HepG2 (cell line): ENCODE data around the gene GLUD1. TPM values are rescaled to one million over a fixed set of nuclear protein-coding genes. Genes with fewer than 3 reads are reported as not detected.
"Not testable (repeated sequence)": the region's sequence is repeated elsewhere in the genome, so short reads cannot be mapped to it uniquely, and the experiment has no call there.

Experiments
- ATAC-seq: fragments of 200-7000 bp; cut with Tn5 transposase; 3 replicates; pipeline ENCODE4 v1.9.1; 2020; ENCODE audit warnings: mild to moderate bottlenecking, moderate library complexity
- BruUV-seq: library from RNA; stranded (reverse); fragments of 400-500 nt; replicated peaks from 2 replicates; lab custom pipeline; 2021; lab: Mats Ljungman, UMichigan
- CTCF ChIA-PET: fragments of 300-600 bp; formaldehyde crosslinking; extraction: SDS; loops from one replicate; lab custom pipeline; 2021; ENCODE audit warnings: low total read pairs, inconsistent platforms, low intra/inter-chr PET ratio; lab: Yijun Ruan, JAX
- POLR2A ChIA-PET: fragments of 350-600 bp; sonication (Branson Sonifier 250); formaldehyde crosslinking; loops from one replicate; lab custom pipeline; 2020; ENCODE audit warnings: antibody characterized with exemption, inconsistent platforms; lab: Yijun Ruan, JAX
- DNase-seq: peaks from one replicate; pipeline ENCODE4 v3.0.0-alpha.2; 2015; ENCODE audit warnings: low spot score
- FAIRE-seq: peaks from 3 replicates; lab custom pipeline; 2011; peaks lifted over from hg19 to GRCh38; lab: Jason Lieb, UNC
- H2AFZ ChIP-seq: one replicate; pipeline ENCODE4 v1.6.1; 2011; ENCODE audit warnings: low read length, inconsistent platforms
- H3K27ac ChIP-seq: fragments of 300-600 bp; 3 replicates; pipeline ENCODE4 v1.8.0; 2011; ENCODE audit warnings: mixed run types, mild to moderate bottlenecking, mixed read lengths, low read length, inconsistent platforms; ENCODE audit not compliant: insufficient read depth; ENCODE audit errors: extremely low read length
- H3K27me3 ChIP-seq, 2 experiments: fragments of 200-600 bp in 1 of 2; 2 replicates in 1 of 2; 3 replicates in 1 of 2; pipeline versions ENCODE4 v1.6.0 to v1.8.0; 2011; ENCODE audit warnings: low read length in 2 of 2, mild to moderate bottlenecking in 2 of 2, moderate library complexity in 2 of 2, inconsistent platforms in 1 of 2; ENCODE audit not compliant: insufficient read depth in 2 of 2, control insufficient read depth in 1 of 2
- H3K36me3 ChIP-seq, 2 experiments: fragments of 200-600 bp in 1 of 2; replicated peaks in 1 of 2; 2 replicates in 1 of 2; 3 replicates in 1 of 2; pipeline versions ENCODE4 v1.5.1 to v1.8.0; 2011; ENCODE audit warnings: low read length in 2 of 2, inconsistent platforms in 1 of 2; ENCODE audit not compliant: insufficient read depth in 2 of 2, control insufficient read depth in 1 of 2
- H3K4me1 ChIP-seq: 2 replicates; pipeline ENCODE4 v1.5.1; 2012; ENCODE audit warnings: low read length, inconsistent platforms; ENCODE audit not compliant: insufficient read depth
- H3K4me2 ChIP-seq: 2 replicates; pipeline ENCODE4 v1.6.0; 2011; ENCODE audit warnings: low read depth, low read length, inconsistent platforms
- H3K4me3 ChIP-seq, 3 experiments: fragments of 200-600 bp in 1 of 3; sonication (generic), shearing (Covaris generic) in 1 of 3; replicated peaks in 1 of 3; 2 replicates each; pipeline ENCODE4 v1.5.1; 2011 to 2016; ENCODE audit warnings: low read length in 3 of 3, inconsistent platforms in 2 of 3, low read depth in 2 of 3, mild to moderate bottlenecking in 2 of 3, control low read depth in 1 of 3, mixed read lengths in 1 of 3; ENCODE audit not compliant: insufficient read depth in 1 of 3
- H3K79me2 ChIP-seq: one replicate; pipeline ENCODE4 v1.6.1; 2011; ENCODE audit warnings: low read length, inconsistent platforms; ENCODE audit not compliant: insufficient read depth
- H3K9ac ChIP-seq: 2 replicates; pipeline ENCODE4 v1.6.0; 2011; ENCODE audit warnings: mild to moderate bottlenecking, low read depth, low read length, inconsistent platforms; ENCODE audit not compliant: insufficient read depth
- H3K9me3 ChIP-seq: 2 replicates; pipeline ENCODE4 v1.5.1; 2012; ENCODE audit warnings: mild to moderate bottlenecking, low read length
- H4K20me1 ChIP-seq: 2 replicates; pipeline ENCODE4 v1.6.0; 2011; ENCODE audit warnings: inconsistent platforms, mild to moderate bottlenecking, low read length, moderate library complexity; ENCODE audit not compliant: insufficient read depth
- GRHL1 ChIP-seq: sonication (generic); formaldehyde crosslinking; conservative IDR thresholded peaks from 2 replicates; pipeline ENCODE4 v1.8.0; 2022; ENCODE audit warnings: missing genetic modification reagents
- PBX2 ChIP-seq: IDR thresholded peaks from 2 replicates; pipeline ENCODE4 v1.6.1; 2016; ENCODE audit warnings: control low read depth
- POLR2G ChIP-seq: fragments of 200-400 bp; formaldehyde crosslinking; IDR thresholded peaks from 2 replicates; pipeline ENCODE4 v1.6.1; 2018; ENCODE audit warnings: mild to moderate bottlenecking, low read depth, low read length, moderate library complexity
- SIN3A ChIP-seq: IDR thresholded peaks from 2 replicates; pipeline ENCODE4 v1.6.1; 2011; ENCODE audit warnings: low read depth, mild to moderate bottlenecking, control low read depth, low read length, borderline replicate concordance
- SOX6 ChIP-seq, 2 experiments: fragments of 450-650 bp in 1 of 2; sonication (generic) in 1 of 2; formaldehyde crosslinking in 1 of 2; IDR thresholded peaks; 2 replicates each; pipeline versions ENCODE4 v1.4.0 to v1.6.1; 2017 to 2020; ENCODE audit warnings: antibody characterized with exemption in 1 of 2, mild to moderate bottlenecking in 1 of 2, missing genetic modification reagents in 1 of 2
- SRSF4 ChIP-seq: fragments of 200-400 bp; formaldehyde crosslinking; IDR thresholded peaks from one replicate; pipeline ENCODE4 v1.6.1; 2018; ENCODE audit warnings: mild to moderate bottlenecking, low read depth, low read length, moderate library complexity; ENCODE audit not compliant: poor library complexity, severe bottlenecking
- ZNF121 ChIP-seq: sonication (generic); formaldehyde crosslinking; IDR thresholded peaks from 2 replicates; pipeline ENCODE4 v1.5.0; 2020; ENCODE audit warnings: mild to moderate bottlenecking, missing genetic modification reagents
- ZNF331 ChIP-seq: sonication (generic); formaldehyde crosslinking; IDR thresholded peaks from 2 replicates; pipeline ENCODE4 v1.4.0; 2020; ENCODE audit warnings: missing genetic modification reagents
- ZNF460 ChIP-seq: sonication (generic); formaldehyde crosslinking; IDR thresholded peaks from 2 replicates; pipeline ENCODE4 v1.5.1; 2020; ENCODE audit warnings: missing genetic modification reagents, mild to moderate bottlenecking, borderline replicate concordance
- ZNF570 ChIP-seq: sonication (generic); formaldehyde crosslinking; IDR thresholded peaks from 2 replicates; pipeline ENCODE4 v1.4.0; 2020; ENCODE audit warnings: mild to moderate bottlenecking, missing genetic modification reagents, borderline replicate concordance
- ZNF770 ChIP-seq: sonication (generic); formaldehyde crosslinking; IDR thresholded peaks from 2 replicates; pipeline ENCODE4 v1.5.0; 2020; ENCODE audit warnings: mild to moderate bottlenecking, missing genetic modification reagents
- ZSCAN29 ChIP-seq: sonication (generic); formaldehyde crosslinking; conservative IDR thresholded peaks from 2 replicates; pipeline ENCODE4 v1.4.0; 2020; ENCODE audit warnings: mild to moderate bottlenecking, missing genetic modification reagents
- WGBS: methylation state at CpG from one replicate; pipeline ENCODE4 v1.1.6; 2017; ENCODE audit warnings: low lambda C conversion rate; 5-methylcytosine and 5-hydroxymethylcytosine counted together
- in situ Hi-C: cut with HindIII; loops from 2 replicates; pipeline ENCODE4 v1.10.0; 2017; ENCODE audit warnings: low pct_unique_long_range_greater_than_20kb; ENCODE audit not compliant: extremely low pct_ligation_motif_present
- intact Hi-C: fragments of 100-400 bp; cut with micrococcal nuclease; formaldehyde crosslinking; loops from one replicate; pipeline ENCODE4 v1.10.0; 2022; ENCODE audit not compliant: unreplicated experiment
- polyA plus RNA-seq, 8 experiments: library from polyadenylated mRNA; depleted of rRNA in 3 of 8; stranded (reverse) in 7 of 8; unstranded in 1 of 8; fragments of >200 nt; fragmentation: Illumina TruSeq in 4 of 8; extraction: Trizol in 4 of 8; gene quantifications; 2 replicates each; pipeline versions ENCODE4 v1.2.1 to v1.2.3, GENCODE V29; 2011 to 2016; ENCODE audit warnings: low read depth in 4 of 8, missing spikeins in 1 of 8, mixed read lengths in 1 of 8; ENCODE audit not compliant: insufficient read depth in 1 of 8
- total RNA-seq, 5 experiments: library from RNA; depleted of rRNA; stranded (reverse); fragments of >200 nt; fragmentation: Illumina TruSeq; extraction: Trizol; gene quantifications; 2 replicates each; pipeline ENCODE4 v1.2.3, GENCODE V29; 2016; ENCODE audit warnings: low read depth in 1 of 5

The GLUD1 gene
- total and polyA plus RNA-seq, 2 of the 13 experiments (the other 11 are each of a cell fraction or from before 2014, with no cell fraction given) = 301 to 798 TPM

- H3K9ac ChIP-seq, H3K27ac ChIP-seq, BruUV-seq, H3K27me3 ChIP-seq, in situ Hi-C loops, DNase-seq, ATAC-seq, FAIRE-seq, H2AFZ ChIP-seq, H4K20me1 ChIP-seq, H3K4me2 ChIP-seq, H3K4me3 ChIP-seq, H3K9me3 ChIP-seq, intact Hi-C loops, H3K79me2 ChIP-seq, CTCF ChIA-PET, H3K4me1 ChIP-seq: not testable (repeated sequence)
- POLR2A ChIA-PET = interaction anchor here (2.1 kb wide), 1 partner anchor 51 kb away, joined by 5 read pairs; the partner anchor contains the start of genes GLUD1 and SHLD2
- 92% methylated on average over 7 of the region's 7 CpGs for WGBS
- H3K36me3 ChIP-seq = peaks cover 0 to 10% of the 10 kb centered on the region in 2 experiments; a peak in 3 of 5 replicates
- TF ChIP-seq ZNF121 (CRISPR knock-in tag) (peak; percentile 92), POLR2G (0 out of 2 replicates have a peak, but pooled peaks have one; percentile 8), ZNF460 (peak; percentile 29; the same call in 1 of the 2 replicates), ZNF770 (peak; percentile 60; the same call in 1 of the 2 replicates)
Observed at GRCh38 chr10:87043579-87043978, 51.1 kb downstream of the GLUD1 start.

- H2AFZ ChIP-seq = no peak overlapping the region
- no TSS peak for BruUV-seq
- no peaks in the 10 kb centered on the region for H4K20me1 ChIP-seq
- H3K4me1 ChIP-seq = no peaks in the 10 kb centered on the region
- H3K27ac ChIP-seq = no peak overlapping the region
- no peaks in the 10 kb centered on the region for H3K79me2 ChIP-seq
- WGBS = no CpG with 5 or more reads among the region's 2 CpGs
- no peaks in the 10 kb centered on the region for H3K36me3 ChIP-seq
- intact Hi-C loops = no loop called here
- H3K27me3 ChIP-seq = no peaks in the 10 kb centered on the region; a peak in 1 of 5 replicates
- POLR2A ChIA-PET = no interaction called here
- in situ Hi-C loops = no loop called here
- no peak for DNase-seq
- H3K4me2 ChIP-seq = no peak overlapping the region
- CTCF ChIA-PET = no interaction called here
- no peak overlapping the region for H3K4me3 ChIP-seq
- peak; percentile 54 for ATAC-seq
- H3K9ac ChIP-seq = no peak overlapping the region
- H3K9me3 ChIP-seq = no peaks in the 10 kb centered on the region
- FAIRE-seq = no peak
- TF ChIP-seq ZSCAN29 (no peak), GRHL1 (CRISPR knock-in tag) (no peak), SIN3A (no peak), SOX6 (IDR thresholded peaks at IDR 0.05) (no peak), SOX6 (CRISPR knock-in tag; IDR thresholded peaks at IDR 0.05) (no peak), ZNF570 (no peak), PBX2 (CRISPR knock-in tag) (no peak), ZNF331 (CRISPR knock-in tag) (no peak), SRSF4 (no peak)
Observed at GRCh38 chr10:87038786-87039185, 55.9 kb downstream of the GLUD1 start.
